NCI-H2227 treated with DMSO at 0.1 percent for 48 hours (cell line): ENCODE data around the gene RBCK1.
"Not testable (repeated sequence)": the region's sequence is repeated elsewhere in the genome, so short reads cannot be mapped to it uniquely, and the experiment has no call there.

Experiments
- DNase-seq: peaks from one replicate; lab custom pipeline; 2025; lab: John Stamatoyannopoulos, UW

RBCK1 gene

GRCh38 chr20:376089-376488 lies 32.0 kb upstream of the RBCK1 start:
- DNase-seq = no peak

- DNase-seq = no peak
Observed at GRCh38 chr20:376750-377149, 31.3 kb upstream of the RBCK1 start.

- not testable (repeated sequence) for DNase-seq
Observed at GRCh38 chr20:377578-377977, 30.5 kb upstream of the RBCK1 start.

GRCh38 chr20:378961-379336 lies 29.1 kb upstream of the RBCK1 start:
- no peak for DNase-seq

GRCh38 chr20:380763-381580 lies 27.1 kb upstream of the RBCK1 start:
- peak; percentile 21 for DNase-seq

GRCh38 chr20:381581-382290 lies 26.4 kb upstream of the RBCK1 start:
- DNase-seq = peak; percentile 62

GRCh38 chr20:382291-383115 lies 25.6 kb upstream of the RBCK1 start:
- no peak for DNase-seq

- no peak for DNase-seq
Observed at GRCh38 chr20:383889-384288, 24.2 kb upstream of the RBCK1 start.

- DNase-seq = no peak
Observed at GRCh38 chr20:384723-385122, 23.4 kb upstream of the RBCK1 start.

- no peak for DNase-seq
Observed at GRCh38 chr20:385448-385847, 22.7 kb upstream of the RBCK1 start.

- DNase-seq = not testable (repeated sequence)
Observed at GRCh38 chr20:386634-387033, 21.5 kb upstream of the RBCK1 start.

GRCh38 chr20:387520-387919 lies 20.6 kb upstream of the RBCK1 start:
- no peak for DNase-seq

GRCh38 chr20:388034-388994 lies 19.8 kb upstream of the RBCK1 start:
- DNase-seq = no peak

- no peak for DNase-seq
Observed at GRCh38 chr20:389220-389619, 18.9 kb upstream of the RBCK1 start.

GRCh38 chr20:391041-391711 lies 16.9 kb upstream of the RBCK1 start:
- no peak for DNase-seq

- DNase-seq = not testable (repeated sequence)
Observed at GRCh38 chr20:393296-393695, 14.8 kb upstream of the RBCK1 start.

- DNase-seq = no peak
Observed at GRCh38 chr20:396252-396618, 11.9 kb upstream of the RBCK1 start.

GRCh38 chr20:396619-397431 lies 11.3 kb upstream of the RBCK1 start:
- no peak for DNase-seq

- no peak for DNase-seq
Observed at GRCh38 chr20:397432-398237, 10.5 kb upstream of the RBCK1 start.
